Aortic smooth muscle cell (primary cell): ENCODE data around the gene TRPM4. TPM values are rescaled to one million over a fixed set of nuclear protein-coding genes. Genes with fewer than 3 reads are reported as not detected.

Source experiments
- total RNA-seq: library from RNA; depleted of rRNA; stranded (reverse); fragments of >200 nt; gene quantifications from 2 replicates; pipeline ENCODE4 v1.2.3, GENCODE V29; 2014

The TRPM4 gene
- 20.5 and 33.0 TPM in 2 replicates for total RNA-seq

DNA sequence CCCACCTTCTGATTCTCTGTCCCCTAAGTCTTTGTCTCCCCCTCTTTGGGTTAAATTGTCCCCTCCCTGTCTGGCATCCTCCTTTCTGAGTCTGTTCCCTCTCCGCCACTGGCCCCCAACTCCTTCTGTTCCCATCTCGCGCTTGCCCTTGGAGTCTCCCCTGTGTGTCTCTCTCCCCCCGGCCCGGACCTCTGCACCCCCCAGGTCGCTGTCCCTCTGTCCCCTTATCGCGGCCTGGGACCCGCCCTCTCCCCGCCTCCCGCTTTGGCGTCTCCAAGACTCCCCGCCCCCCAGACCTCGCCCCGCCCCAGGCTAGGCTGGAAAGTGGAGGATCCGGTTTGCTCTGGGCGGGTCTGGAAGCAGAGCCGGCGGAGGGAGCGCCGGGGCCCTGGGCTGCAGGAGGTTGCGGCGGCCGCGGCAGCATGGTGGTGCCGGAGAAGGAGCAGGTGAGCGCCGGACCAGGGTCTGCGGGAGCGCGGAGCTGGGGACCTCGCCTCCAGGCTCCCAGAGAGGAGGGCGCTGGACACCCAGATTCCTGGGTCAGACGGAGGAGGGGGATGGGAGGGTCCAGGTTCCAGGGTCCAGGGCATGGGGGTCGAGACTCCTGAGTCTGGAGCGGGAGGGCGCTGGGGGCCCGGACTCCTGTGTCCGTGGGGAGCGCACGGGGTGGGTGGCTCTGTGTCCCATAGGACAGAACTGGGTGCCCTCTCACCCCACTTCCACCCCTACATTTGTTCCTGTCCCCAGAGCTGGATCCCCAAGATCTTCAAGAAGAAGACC is at the start of gene TRPM4:
TRPM4 (plus strand) TSS at position 348 of the 780 bp plus-strand sequence; CDS start at position 423, 75 bp downstream.

GRCh38 chr19:49113762-49114629 is 43.6 kb upstream of the TRPM4 start, which contains the start of gene LIN7B:
TSS of gene LIN7B (plus strand) at chr19:49114370. CDS start at chr19:49114405, 35 bp downstream.

DNA sequence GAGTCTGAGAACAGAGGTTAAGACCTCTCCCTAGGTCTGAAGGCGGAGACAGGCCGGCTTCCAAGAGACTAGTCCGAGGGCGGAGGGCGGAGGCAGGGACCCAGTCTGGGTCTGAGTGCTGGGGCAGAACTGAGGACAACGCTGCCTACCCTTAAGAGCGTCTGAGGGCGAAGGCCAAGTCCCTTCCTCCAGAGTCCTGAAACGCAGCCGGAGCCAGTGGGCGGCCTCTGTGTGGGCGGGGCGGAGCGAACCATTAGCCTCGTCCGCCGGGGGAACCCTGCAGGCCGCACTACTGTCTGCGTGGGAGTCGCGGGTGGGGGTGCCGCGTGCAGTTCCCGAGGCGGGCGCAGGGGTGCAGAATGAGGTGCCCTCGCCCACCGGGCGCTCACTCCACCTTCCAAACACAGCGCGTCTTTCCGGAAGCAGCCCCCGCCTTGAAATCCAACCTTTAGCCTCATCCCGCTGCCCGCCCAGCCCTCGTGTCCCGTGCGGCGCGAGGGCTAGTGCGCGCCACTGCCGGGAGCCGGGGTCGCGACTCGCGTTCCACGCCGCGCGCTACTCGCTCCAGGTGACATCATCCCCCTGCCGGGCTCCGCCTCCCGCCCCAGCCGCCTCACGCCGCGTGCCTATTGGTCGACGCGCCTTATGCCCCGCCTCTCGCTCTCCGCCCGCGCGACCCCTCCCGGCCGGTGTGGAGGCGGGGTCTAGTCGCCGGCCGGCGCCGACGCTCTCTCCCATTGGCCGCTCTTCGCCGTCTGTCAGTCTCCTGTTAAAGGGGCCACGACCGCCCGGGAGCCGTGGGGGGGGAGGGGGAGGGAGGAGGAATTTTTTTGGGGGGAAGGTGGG is 38.8 kb upstream of the TRPM4 start, which contains the start of gene C19orf73:
C19orf73 (minus strand) TSS at position 579 of the 846 bp plus-strand sequence; CDS start at position 458, 121 bp downstream.

DNA sequence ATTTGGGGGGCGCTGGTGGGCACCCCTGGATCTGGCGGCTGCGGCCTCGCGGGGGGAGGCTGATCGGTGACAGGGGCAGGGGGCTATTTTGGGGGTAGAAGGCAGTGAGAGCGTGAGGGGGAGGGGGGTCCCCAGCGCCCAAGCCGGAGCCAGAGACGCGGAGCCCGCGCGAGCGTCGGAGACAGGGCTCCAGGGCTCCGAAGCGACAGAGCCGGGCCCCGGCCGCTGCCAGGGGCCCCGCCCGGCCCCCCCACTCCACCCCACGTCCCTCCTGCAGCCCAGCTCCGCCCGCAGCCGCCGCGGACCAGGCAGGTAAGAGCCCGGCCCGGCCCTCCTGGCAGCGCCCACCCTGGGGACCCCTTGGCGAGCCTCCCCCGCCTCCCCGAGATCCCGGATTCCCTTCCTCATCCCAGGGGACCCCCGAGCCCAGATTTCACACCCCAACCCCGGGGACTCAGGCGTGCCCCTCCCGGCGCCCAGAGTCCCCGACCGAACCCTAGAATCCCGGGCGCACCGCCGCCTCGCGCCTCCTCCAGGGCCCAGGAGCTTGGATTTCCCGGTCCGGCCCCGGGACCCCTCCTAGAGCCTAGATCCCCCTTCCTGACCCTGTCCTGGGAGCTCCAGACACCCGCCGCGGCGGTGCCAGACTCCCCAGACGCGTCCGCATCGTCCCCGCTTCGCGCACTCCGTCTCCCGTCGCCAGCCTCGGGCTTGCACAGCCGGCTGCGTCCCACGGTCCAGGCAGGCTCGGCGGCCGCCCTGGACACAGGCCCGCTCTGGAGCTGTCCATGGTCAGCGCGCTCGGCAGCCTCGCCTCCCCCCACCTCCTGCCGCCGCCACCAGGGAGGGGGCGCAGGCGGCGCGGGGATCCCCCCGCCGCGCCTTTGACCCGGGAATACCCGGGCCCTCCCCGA is 37.9 kb upstream of the TRPM4 start, which contains the start of gene PPFIA3:
PPFIA3 (plus strand) TSS at position 134 of the 914 bp plus-strand sequence. CDS start 8,330 bp downstream, outside the sequence.

DNA sequence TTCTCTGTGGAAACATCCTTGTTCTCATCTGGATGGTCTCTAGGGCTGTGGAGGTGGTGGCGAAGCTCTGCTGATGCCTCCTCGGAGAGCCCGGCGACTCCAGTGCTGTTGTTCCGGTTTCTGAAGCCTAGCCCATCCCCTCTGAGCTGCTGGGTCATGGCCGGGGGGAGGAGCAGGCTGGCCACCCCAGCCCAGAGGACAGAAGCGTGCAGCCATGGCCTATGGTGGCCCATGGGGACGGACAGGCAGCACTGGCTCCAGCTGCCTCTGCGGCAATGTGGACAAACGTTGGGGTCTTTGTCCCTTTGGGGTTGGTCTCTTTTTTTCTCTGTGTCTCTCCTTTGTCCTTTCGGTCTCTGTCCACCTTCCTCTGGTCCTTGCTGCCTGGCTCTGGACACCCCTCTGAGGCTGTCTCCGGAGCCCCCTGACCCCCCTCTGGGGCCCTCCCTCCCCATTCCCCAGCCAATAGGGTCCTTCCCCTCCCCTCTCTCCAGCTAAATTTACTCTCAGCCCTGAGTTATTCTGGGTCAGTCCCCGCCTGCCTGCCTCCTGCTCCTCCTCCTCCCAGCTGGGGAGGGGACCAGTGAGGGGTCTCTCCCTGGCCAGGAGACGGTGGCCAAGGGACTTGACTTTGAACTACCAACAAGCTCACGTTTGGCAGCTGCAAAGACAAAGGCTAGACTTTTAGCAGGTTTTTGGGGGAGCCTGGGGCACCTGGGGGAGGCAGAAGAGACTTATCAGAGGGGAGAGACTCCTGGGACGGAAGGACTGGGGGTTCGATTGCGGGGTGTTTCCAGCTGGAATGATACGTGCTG is 2.4 kb upstream of the TRPM4 start, which contains the start of gene HRC:
HRC (minus strand) TSS at position 392 of the 815 bp plus-strand sequence; CDS start at position 233, 159 bp downstream.

Other genes starting within 250 kb of the TRPM4 start
- 0.12 TPM in 1 of 2 replicates, not detected in the other for gene DHDH, start 224.1 kb upstream of the TRPM4 start, total RNA-seq
- 48.5 and 68.4 TPM in 2 replicates for gene BAX, start 202.9 kb upstream of the TRPM4 start, total RNA-seq
- gene FTL, start 192.5 kb upstream of the TRPM4 start, total RNA-seq = 2,006 and 2,638 TPM in 2 replicates
- gene GYS1, start 164.5 kb upstream of the TRPM4 start, total RNA-seq = 32.5 and 37.1 TPM in 2 replicates
- gene RUVBL2, start 163.9 kb upstream of the TRPM4 start, total RNA-seq = 190 and 270 TPM in 2 replicates
- gene LHB, start 140.7 kb upstream of the TRPM4 start, total RNA-seq = not detected in 2 replicates
- not detected in 2 replicates for gene CGB3, start 133.5 kb upstream of the TRPM4 start, total RNA-seq
- not detected in 2 replicates for gene CGB2, start 125.9 kb upstream of the TRPM4 start, total RNA-seq
- not detected in 2 replicates for gene CGB1, start 120.9 kb upstream of the TRPM4 start, total RNA-seq
- not detected in 2 replicates for gene CGB5, start 113.9 kb upstream of the TRPM4 start, total RNA-seq
- not detected in 2 replicates for gene CGB8, start 108.7 kb upstream of the TRPM4 start, total RNA-seq
- gene CGB7, start 100.0 kb upstream of the TRPM4 start, total RNA-seq = not detected in 2 replicates
- gene NTF4, start 93.0 kb upstream of the TRPM4 start, total RNA-seq = not detected in 2 replicates
- not detected in 2 replicates for gene KCNA7, start 85.1 kb upstream of the TRPM4 start, total RNA-seq
- gene SNRNP70, start 72.3 kb upstream of the TRPM4 start, total RNA-seq = 143 and 151 TPM in 2 replicates
- gene LIN7B, start 43.4 kb upstream of the TRPM4 start, total RNA-seq = 13.0 and 15.6 TPM in 2 replicates
- 1.1 and 1.2 TPM in 2 replicates for gene C19orf73, start 38.6 kb upstream of the TRPM4 start, total RNA-seq
- 1.8 and 2.1 TPM in 2 replicates for gene PPFIA3, start 38.2 kb upstream of the TRPM4 start, total RNA-seq
- gene HRC, start 2.4 kb upstream of the TRPM4 start, total RNA-seq = 0.26 and 1.2 TPM in 2 replicates
- 0.12 and 0.26 TPM in 2 replicates for gene SLC6A16, start 167.4 kb downstream of the TRPM4 start, total RNA-seq
- not detected in 2 replicates for gene CD37, start 177.6 kb downstream of the TRPM4 start, total RNA-seq
- 13.7 and 16.0 TPM in 2 replicates for gene TEAD2, start 204.6 kb downstream of the TRPM4 start, total RNA-seq
- not detected in 2 replicates for gene DKKL1, start 206.1 kb downstream of the TRPM4 start, total RNA-seq
- not detected in 2 replicates for gene KASH5, start 230.5 kb downstream of the TRPM4 start, total RNA-seq